Stimulated activated CD4-positive, alpha-beta T cell treated with anti-CD3 and anti-CD28 coated beads, Interleukin-4, amount 100 ng/mL, for 4 hours (primary cell): Measurements from ENCODE around the gene NR1D1.

Experiments
- DNase-seq, 2 experiments: peaks; one replicate each; pipeline ENCODE4 v3.0.0-alpha.2; 2020

NR1D1 gene

DNA sequence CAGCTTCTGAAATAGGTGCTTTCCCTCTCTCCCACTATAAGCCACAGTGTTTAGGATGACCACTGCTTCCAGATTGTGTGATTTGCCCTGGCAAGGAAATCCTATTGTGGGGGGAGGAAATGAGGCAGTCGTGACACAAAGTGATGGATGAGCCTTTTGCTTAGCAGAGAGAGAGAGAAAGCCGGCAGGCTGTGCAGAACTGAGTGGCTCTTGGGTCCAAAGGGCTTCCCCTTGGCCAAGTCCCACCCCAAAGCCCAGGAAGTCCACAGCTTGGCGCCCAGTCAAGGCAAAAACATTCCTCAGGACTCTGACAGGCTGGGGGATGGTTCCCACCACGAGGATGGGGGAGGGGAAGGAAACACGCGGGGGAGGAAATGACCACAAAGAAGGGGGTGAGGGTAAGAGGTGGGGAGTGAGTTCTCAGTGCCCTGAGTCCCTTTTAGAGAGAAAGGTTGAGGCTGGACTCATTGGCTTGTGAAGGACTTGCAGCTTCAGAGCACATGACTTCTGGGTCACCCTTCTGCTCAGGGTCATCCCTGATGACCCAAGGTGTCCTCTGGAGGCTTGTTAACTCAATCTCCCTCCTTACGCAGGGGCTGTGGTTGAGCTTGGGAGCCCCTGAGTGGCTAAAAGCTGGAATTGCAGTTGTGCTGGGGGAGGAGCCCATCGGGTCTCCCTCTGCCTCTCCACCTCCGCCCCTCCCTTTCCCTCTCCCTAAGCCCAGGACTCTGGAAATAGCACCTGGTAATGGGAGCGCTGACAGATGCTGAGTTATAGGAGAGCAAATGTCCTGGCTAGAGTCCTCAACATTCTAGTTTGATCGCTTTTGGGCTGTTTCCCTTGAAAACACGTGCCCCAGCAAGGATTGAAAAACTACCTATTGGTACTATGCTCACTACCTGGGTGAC, 11.1 kb upstream of the NR1D1 start:
- DNase-seq = peak; percentile 54 to 68

DNA sequence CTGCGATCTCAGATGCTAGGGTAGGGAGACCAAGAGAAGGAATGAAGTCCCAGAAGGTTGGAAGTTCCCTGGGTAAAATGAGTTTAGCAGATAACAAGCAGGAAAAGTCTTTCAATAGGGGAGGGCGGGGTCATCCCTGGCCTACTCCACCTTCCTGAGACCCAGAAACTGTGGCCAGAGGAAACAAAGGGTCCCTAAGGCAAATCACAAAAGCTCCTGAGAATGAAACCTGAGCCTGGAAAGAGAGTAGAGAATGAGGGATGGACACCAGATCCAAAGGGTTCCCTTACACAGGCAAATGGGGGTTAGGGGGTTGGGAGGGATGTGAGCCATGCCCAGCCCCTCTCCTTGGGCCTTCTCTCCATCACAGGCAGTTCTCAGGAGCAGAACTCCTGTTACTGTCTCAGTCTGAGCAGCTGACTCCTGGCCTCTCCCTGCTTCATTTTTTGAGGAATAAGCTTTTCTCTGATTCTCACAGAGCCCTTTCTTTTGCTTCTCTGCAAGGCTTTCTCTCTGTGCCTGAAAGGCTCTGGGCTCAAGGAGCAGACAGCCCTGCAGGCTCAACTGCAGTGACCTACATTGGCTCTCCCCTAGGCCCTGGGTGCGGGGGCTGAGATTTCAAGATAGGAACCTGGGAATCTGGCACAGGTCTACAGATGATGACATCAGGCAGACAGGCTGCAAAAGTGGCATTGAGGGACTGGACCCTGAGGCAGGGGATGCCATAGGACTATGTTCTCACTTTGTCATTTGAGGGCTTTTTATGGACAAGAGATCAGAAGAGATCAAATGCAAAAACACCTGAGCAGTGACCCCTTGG, 9.8 kb upstream of the NR1D1 start:
- DNase-seq = no peak

GRCh38 chr17:40108970-40109824, 8.8 kb upstream of the NR1D1 start:
- no peak for DNase-seq

GRCh38 chr17:40107522-40108174, 7.3 kb upstream of the NR1D1 start:
- no peak for DNase-seq

GRCh38 chr17:40106760-40107521, 6.6 kb upstream of the NR1D1 start:
- DNase-seq = no peak

DNA sequence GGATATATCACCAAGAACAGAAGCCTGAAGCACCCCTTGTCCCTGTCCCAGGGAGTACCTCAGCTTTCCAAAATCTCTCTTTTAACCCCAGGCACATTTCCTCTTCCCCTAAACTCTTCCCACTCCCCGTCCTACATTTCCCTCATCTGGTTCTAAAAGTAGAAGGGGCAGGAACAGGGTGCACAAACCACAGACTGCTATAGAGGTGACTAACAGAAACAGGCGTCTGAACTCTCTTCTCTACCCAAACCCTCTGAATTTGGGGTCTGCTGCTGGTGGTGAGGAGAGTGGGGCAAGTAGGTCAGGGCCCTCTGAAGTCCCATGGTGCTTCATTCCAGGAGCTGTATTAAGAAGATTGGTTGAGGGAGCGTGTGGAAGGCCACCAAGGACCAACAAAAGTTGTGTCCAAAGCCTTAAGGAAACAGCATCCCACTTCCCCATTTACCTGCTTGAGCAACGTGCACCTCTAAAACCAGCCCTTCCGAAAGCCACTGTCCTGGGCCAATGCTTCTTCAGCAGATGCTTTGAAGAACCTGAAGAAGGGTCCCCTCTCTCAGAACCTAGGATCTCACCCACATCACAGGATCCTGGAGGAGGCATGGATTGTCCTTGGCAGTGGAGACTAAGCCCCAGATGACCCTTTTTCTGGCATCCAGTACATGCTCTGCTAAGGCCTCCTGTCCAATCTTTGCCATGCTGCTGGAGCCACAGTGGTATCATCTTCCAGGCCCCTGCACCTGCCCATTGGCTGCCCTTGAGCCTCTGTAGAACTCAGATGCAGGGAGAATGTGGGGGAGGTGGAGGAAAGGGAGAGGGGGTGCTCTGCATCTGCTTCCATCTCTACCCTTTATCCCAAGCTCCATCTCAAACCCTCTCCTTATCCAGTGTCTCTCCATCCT, 5.7 kb upstream of the NR1D1 start:
- DNase-seq = no peak

DNA sequence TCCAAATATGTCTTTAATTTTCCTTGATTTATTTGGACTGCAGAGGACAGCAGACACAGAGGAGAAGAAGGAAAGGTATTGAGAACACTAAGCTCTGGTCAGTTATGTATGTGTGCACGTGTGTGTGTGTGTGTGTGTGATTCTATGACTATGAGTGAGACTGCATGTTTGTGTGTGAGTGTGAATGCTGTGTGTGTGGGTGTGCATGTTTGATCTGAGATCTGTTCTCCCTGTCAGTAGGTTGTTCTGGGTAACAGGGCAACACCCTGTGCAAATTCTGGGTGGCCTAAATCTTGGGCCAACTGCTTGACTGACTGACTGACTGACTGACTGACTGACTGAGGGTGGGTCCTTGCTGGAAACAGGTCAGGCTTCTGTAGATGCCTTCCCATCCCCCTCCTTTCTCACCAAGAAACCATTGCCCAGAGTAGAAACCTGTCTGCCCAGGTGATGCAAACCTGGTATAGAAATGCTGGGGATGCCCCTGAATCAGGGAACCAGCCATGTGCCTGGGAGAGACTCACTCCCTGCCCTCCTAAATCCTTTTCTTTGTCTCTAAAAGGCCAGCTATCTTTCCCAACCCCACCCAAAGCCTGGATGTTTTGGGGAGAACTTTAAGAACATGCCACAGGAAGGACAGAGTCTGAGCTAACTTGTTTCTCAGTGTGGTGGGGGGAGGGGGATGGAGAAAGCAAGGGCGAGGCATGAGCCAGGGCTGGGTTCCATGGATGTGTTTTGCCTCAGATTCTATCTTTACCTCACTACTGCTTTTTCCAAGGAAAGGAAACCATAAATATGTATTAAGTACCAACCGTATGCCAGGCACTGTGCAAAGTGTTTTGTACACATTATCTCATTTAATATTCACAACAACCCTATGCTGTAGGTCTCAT, 4.5 kb upstream of the NR1D1 start:
- no peak for DNase-seq

GRCh38 chr17:40103688-40104087, 3.3 kb upstream of the NR1D1 start:
- no peak for DNase-seq

GRCh38 chr17:40103071-40103661, 2.8 kb upstream of the NR1D1 start:
- no peak for DNase-seq

- no peak for DNase-seq
Observed at GRCh38 chr17:40101367-40102210, 1.2 kb upstream of the NR1D1 start.

GRCh38 chr17:40100669-40101366, 429 bp upstream of the NR1D1 start:
- DNase-seq = peak; percentile 81 to 93

GRCh38 chr17:40099619-40100418, 570 bp downstream of the NR1D1 start:
- DNase-seq = no peak

- peak; percentile 98 to 100 for DNase-seq
Observed at GRCh38 chr17:40098846-40099618, 1.4 kb downstream of the NR1D1 start.

DNA sequence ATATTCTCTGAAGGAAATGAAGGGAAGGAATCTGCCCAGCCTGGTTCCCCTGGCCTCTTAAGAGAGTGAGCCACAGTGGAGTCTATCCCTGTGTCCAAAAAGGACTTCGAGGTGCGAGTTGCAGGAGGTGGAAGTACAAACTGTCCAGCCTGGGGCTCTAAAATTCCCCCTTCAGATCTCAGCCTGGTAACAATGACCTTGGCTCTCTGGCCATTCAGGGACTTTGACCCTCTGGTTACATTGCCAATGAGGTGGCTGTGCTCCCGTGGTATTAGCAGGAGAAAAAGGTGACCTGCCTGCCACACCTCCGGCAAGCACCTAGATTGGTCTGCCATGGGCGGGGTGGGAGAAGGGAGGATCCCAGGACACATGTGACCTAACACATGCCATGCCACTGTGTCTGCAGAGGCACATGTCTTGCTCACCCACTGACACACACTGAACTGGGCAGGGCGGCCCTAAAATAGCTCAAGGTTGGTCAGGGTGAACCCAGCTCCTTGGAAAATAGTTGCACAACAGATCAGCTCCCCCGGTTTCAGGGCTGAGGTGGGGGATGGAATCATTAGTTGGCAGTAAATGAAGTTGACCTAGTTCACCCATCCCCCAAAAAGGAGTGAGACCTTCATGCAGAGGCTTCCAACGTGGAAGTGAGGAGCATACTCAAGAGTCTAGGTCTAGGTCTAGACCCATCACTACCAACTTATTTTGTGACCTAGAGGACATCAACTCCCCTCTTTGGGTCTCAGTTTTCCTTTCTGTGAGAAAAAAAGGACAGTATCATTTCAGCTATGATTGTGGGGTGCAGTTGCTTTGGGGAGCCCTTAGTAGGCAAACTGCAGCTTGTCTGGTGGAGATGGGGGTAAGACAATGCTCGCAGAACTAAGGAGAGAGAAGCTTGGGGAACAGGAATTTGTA, 2.2 kb downstream of the NR1D1 start:
- no peak for DNase-seq

DNA sequence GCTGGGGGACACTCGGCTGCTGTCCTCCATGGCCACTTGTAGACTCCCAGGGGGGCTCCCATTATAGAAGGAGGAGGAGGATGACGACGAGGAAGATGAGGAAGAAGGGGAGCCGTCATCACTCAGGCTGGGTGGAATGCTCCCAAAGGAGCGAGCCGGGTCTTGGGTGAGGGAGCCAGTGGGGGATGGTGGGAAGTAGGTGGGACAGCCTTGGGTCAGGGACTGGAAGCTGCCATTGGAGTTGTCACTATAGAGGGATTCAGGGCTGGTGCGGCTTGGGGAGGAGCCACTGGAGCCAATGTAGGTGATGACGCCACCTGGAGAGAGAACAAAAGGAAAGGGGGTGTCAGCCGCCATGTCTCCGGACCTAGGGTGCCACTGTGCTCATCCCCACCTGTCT, 3.3 kb downstream of the NR1D1 start:
- no peak for DNase-seq
